Stimulated activated CD4-positive, alpha-beta T cell treated with anti-CD3 and anti-CD28 coated beads, Interleukin-4, amount 100 ng/mL, for 4 hours (primary cell): ENCODE data around the gene PDE6D.

Experiments
- DNase-seq, 2 experiments: peaks; one replicate each; pipeline ENCODE4 v3.0.0-alpha.2; 2020

PDE6D gene

GRCh38 chr2:231706731-231707624 is 74.1 kb downstream of the PDE6D start:
- DNase-seq, result peak; percentile 96

DNA sequence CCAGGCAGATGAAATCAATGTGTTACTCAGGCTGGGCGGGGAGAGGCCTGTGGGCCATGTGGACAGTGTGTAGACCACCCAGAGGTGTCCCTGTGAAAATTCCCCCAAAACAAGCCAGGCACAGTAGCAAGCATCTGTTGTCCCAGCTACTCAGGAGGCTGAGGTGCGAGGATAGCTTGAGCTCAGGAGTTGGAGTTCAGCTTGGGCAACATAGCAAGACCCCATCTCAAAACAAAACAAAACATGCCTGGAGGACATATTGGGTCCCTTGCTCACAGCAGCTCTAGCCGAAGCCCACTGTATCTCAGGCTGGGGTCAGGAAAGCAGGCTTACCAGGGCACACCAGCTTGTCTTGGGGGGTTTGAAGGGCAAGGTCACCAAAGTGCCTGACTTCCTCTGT is 77.1 kb downstream of the PDE6D start:
- no peak for DNase-seq

DNA sequence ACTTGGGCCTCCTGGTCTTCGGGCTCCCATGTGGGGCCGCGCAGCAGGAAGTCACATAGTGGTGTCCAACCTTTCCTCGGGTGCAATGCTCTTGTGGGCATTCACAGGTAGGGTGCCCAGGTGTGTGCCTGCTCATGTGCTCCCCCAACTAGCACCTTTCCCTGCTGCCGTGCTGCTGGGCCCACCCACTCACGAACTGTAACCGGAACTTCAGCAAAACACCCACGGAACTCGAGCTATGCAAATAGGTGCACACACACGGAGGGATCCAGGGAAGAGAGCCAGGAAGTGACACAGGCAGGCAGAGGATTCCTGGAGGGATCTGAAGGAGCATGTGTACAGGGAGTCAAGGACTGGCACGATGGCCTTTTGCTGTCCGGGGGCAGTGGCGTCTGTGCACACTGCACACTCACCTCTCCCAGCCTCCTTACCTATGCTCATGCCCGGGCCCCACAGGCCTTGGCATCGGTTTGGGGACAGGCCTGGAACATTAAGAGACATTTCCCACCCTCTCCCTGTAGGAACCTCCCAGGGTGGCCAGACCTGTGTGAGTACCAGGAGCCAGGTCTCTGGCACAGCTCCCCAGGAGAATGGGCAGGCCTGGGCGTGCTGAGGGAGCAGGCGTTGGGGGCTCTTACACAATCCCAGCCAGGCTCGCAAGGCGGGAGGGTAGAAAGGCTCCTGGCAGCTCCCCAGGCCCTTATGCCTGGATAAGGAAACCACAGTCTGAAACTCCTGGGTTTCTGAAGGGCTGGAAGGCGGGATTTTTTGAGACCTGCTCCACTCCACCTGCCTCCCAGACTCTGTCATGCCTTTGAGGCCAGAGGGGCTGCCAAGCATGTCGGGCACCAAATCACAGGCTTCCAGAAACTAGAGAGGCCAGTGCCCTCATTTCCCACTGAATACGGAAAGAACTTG is 79.4 kb downstream of the PDE6D start:
- no peak for DNase-seq

DNA sequence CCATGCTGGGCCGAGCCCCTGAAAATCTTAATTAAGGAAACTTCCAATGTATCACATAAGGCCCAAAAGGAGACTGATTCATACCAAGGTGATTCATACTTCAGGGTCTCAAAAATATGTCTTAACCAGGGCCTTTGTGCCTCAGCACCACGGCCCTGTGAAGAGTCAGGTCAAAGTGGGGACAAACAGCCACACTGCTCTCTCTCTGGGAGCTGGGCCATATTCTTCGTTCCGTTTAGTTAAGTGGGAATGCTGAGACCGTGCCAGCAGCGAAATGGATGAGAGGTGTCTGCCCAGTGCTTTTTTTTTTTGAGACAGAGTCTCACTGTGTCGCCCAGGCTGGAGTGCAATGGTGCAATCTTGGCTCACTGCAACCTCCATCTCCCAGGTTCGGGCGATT is 82.1 kb downstream of the PDE6D start:
- no peak for DNase-seq

DNA sequence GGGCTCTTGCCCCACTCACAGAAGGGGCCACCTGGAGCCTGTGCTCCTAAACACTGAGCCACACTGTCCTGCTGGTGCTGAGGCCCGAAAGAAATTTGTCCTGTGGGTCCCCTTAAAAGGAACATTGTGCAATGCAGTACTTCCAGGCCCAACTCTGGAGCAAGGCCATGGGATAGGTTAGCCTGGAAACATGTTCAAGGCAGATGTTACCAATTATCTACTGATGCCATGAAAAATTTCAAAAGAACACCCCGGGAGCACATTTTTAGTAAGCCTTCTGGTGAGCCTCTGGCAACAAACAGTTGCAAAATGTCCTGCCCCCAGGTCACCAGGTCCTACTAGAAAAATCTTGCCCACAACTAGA is 85.1 kb downstream of the PDE6D start:
- no peak for DNase-seq

GRCh38 chr2:231693956-231694355 is 87.1 kb downstream of the PDE6D start:
- no peak for DNase-seq

DNA sequence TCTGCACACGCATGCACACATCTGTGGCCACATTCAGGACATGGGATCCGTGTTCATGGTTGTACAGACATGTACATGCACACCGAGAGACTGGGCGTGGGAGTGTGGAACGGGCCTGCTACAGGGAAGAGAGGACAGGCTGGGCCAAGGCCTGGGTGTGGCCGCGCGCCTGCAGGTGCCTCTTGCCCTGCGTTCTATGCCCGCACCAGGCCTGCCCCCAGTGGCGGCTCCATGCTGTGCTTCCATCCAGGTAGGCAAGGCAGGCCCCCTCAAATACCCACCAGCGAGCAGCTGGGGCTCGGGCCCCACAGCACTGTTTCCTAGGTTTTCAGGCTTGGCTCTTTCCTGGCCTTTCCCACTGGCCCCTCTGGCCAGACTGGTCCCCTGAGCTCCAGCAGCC is 88.2 kb downstream of the PDE6D start:
- DNase-seq, result no peak

DNA sequence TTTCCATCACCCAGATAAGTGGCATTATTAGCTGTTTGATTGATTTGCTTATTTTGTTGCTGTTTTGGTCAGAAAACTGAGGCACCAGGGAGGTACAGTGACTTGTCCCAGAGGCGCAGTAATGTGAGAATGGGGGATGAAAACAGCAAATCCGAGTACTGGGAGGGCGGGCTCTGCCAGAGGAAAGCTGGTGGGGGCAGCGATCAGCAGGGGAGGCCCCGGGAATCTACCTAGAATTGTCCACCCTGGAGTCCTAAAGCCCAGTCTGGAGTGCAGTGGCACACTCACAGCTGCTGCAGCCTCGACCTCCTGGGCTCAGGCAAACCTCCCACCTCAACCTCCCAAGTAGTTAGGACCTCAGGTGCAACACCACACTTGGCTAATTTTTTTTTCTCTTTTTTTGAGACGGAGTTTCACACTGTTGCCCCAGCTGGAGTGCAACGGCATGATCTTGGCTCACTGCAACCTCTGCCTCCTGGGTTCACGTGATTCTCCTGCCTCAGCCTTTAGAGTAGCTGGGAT is 89.8 kb downstream of the PDE6D start:
- no peak for DNase-seq

DNA sequence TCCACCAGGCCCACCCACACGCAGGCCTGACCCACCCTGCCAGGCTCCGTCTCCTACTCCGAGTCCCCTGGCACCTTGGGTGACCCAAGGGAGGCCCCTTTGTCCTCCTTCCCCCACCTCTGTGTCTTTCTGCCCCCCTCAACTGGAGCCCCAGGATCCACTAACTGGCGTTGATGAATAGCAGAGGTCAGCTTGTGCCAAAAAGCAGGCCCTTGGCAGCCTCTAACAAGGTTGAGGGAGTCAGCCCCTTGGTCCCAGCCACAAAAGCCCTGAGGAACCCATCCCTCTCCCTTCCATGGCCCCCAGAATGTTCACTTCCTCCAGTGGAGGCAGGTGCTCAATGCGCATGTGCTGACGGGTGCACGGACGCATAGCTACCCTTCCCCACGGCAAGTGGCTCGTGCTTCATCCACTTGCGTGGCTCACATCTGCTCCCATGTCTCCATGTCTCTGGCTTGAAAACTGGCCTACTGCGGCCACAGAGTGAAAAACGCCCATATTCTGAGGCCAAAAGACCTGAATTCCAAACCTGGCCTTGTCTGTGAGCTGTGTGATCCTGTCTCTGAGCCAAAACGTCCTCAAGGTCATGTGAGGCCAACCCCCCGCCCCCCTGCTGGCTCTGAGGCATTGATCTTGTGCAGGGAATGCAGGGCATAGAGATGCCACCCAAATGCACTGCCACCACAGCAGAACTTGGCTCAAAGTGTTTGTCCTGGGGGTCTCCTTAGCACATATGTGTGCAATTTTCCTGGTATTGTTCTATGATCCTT is 91.8 kb downstream of the PDE6D start:
- no peak for DNase-seq

DNA sequence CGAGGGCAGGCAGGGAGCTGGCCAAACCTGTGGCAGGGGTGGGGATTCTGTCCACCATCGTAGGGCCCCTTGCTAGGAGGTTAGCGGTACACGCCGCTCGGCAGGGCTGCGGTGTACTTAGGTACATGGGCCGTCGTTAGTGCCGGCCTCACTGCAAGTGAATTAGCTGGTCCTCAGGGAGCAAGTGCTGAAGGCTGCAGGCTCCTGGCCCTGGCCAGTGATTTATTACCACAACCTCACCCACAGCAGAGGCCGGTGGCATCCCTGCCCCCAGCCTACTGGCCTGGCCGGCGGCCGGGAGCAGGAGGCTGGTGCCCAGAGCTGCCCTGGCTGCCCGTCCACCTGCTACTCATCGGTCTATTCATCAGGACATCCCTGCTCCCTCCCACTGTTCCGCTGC is 92.4 kb downstream of the PDE6D start:
- DNase-seq, result no peak

GRCh38 chr2:231687961-231688360 is 93.1 kb downstream of the PDE6D start:
- no peak for DNase-seq

- peak; percentile 67 to 71 for DNase-seq
Measured at GRCh38 chr2:231687133-231687852, 93.8 kb downstream of the PDE6D start.

- no peak for DNase-seq
Measured at GRCh38 chr2:231686192-231687100, 94.6 kb downstream of the PDE6D start.

DNA sequence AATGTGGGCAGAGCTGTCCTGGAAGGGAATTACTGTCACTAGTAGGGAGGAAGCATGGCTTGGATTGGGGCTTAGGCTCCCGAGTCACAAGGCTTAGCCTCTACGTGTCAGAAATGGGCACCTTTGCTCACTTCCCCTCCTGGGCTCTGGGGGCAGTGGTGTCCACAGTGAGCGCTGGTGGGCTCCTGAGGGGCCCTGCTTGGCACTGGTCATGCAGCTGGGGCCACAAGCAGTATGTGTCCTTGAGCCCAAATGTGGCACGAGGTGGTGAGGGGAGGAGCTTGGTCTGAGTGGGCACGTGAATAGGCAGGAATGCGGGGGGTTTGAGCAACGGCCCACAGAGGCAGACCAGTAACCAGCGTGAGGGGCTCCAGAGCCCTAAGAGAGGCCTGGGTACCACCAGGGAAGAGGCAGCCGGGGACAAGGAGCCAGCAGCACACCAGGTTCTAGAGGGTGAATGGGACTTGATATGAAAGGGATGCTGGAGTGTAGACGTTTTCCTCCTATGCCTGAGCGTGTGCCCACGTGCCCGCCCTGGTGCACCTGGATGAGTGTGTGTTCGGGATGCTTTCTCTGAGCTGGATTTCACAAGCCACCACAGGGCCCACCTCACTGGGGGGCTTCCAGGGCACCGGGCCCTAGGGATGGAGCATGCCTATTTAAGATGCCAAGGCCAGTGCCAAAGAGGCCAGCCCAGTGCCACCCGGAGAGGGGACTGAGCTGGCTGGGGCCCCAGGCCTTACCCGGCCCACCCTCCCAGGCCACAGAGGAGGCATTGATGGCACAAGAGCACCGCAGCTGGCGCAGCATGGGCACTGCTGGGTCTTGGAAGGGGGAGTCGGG is 95.5 kb downstream of the PDE6D start:
- DNase-seq, result no peak

- no peak for DNase-seq
Measured at GRCh38 chr2:231684314-231685223, 96.5 kb downstream of the PDE6D start.

GRCh38 chr2:231683292-231684235 is 97.5 kb downstream of the PDE6D start:
- DNase-seq, result no peak

GRCh38 chr2:231682603-231683291 is 98.3 kb downstream of the PDE6D start:
- no peak for DNase-seq
